PC-3 (cell line): ENCODE measurements around the gene HTR1D. TPM values are rescaled to one million over a fixed set of nuclear protein-coding genes. Genes with fewer than 3 reads are reported as not detected.
"Not testable (repeated sequence)": the region's sequence is repeated elsewhere in the genome, so short reads cannot be mapped to it uniquely, and the experiment has no call there.

Experiments used
- ATAC-seq: fragments of 200-7000 bp; cut with Tn5 transposase; 2 replicates; pipeline ENCODE4 v1.9.1; 2020; ENCODE audit warnings: mild to moderate bottlenecking, moderate library complexity
- BruUV-seq: library from RNA; stranded (reverse); fragments of 400-500 nt; replicated peaks from 2 replicates; lab custom pipeline; 2021; lab: Mats Ljungman, UMichigan
- CTCF ChIA-PET: fragments of 300-600 bp; sonication (Branson Sonifier 250); formaldehyde crosslinking; loops from one replicate; lab custom pipeline; 2022; ENCODE audit warnings: antibody characterized with exemption; lab: Charles Lee
- POLR2A ChIA-PET: fragments of 300-600 bp; sonication (Branson Sonifier 250); formaldehyde crosslinking; loops from one replicate; lab custom pipeline; 2022; ENCODE audit warnings: antibody characterized with exemption; ENCODE audit not compliant: unreplicated experiment; lab: Charles Lee
- DNase-seq: peaks from one replicate; pipeline ENCODE4 v3.0.0-alpha.2; 2015
- H2AFZ ChIP-seq: fragments of 300-600 bp; sonication (generic); 2 replicates; pipeline ENCODE4 v1.6.0; 2016; ENCODE audit warnings: antibody characterized with exemption, low read length
- H3F3A ChIP-seq: fragments of 300-600 bp; sonication (generic); one replicate; pipeline ENCODE4 v1.6.0; 2017; ENCODE audit warnings: antibody characterized with exemption, low read length, control low read depth, mild to moderate bottlenecking; ENCODE audit not compliant: unreplicated experiment
- H3K27ac ChIP-seq: fragments of 300-600 bp; sonication (generic); 2 replicates; pipeline ENCODE4 v1.5.1; 2016; ENCODE audit warnings: mild to moderate bottlenecking, low read length
- H3K27me3 ChIP-seq: fragments of 300-600 bp; sonication (generic); 2 replicates; pipeline ENCODE4 v1.6.1; 2016; ENCODE audit warnings: low read length, mixed read lengths
- H3K36me3 ChIP-seq: fragments of 300-600 bp; sonication (generic); 2 replicates; pipeline ENCODE4 v1.6.1; 2016; ENCODE audit warnings: low read depth, mixed run types, low read length, mixed read lengths
- H3K4me1 ChIP-seq: fragments of 300-600 bp; sonication (generic); 2 replicates; pipeline ENCODE4 v1.5.1; 2016; ENCODE audit warnings: low read length; ENCODE audit not compliant: insufficient read depth
- H3K4me2 ChIP-seq: fragments of 300-600 bp; sonication (generic); 2 replicates; pipeline ENCODE4 v1.6.0; 2016; ENCODE audit warnings: low read length
- H3K4me3 ChIP-seq: fragments of 300-600 bp; sonication (generic); 2 replicates; pipeline ENCODE4 v1.5.1; 2016; ENCODE audit warnings: mild to moderate bottlenecking, low read length, mixed read lengths
- H3K79me2 ChIP-seq: fragments of 300-600 bp; sonication (generic); 2 replicates; pipeline ENCODE4 v1.6.1; 2017; ENCODE audit warnings: low read length, mixed read lengths
- H3K9ac ChIP-seq: fragments of 300-600 bp; sonication (generic); 2 replicates; pipeline ENCODE4 v1.6.0; 2016; ENCODE audit warnings: mild to moderate bottlenecking, low read length
- H3K9me2 ChIP-seq: fragments of 300-600 bp; sonication (generic); replicated peaks from 2 replicates; pipeline ENCODE4 v1.6.1; 2016; ENCODE audit warnings: mixed run types, low read length, mixed read lengths
- H3K9me3 ChIP-seq: fragments of 300-600 bp; sonication (generic); 2 replicates; pipeline ENCODE4 v1.6.1; 2016; ENCODE audit warnings: low read length, mixed read lengths
- H4K20me1 ChIP-seq: fragments of 300-600 bp; sonication (generic); 2 replicates; pipeline ENCODE4 v1.6.1; 2016; ENCODE audit warnings: low read length, mixed read lengths
- EZH2 ChIP-seq: fragments of 300-600 bp; sonication (generic); IDR thresholded peaks from one replicate; pipeline ENCODE4 v1.6.1; 2017; ENCODE audit warnings: antibody characterized with exemption, mild to moderate bottlenecking, low read length; ENCODE audit not compliant: unreplicated experiment
- EZH2phosphoT487 ChIP-seq: fragments of 300-600 bp; sonication (generic); IDR thresholded peaks from 2 replicates; pipeline ENCODE4 v1.6.1; 2018; ENCODE audit warnings: mild to moderate bottlenecking, antibody characterized with exemption, low read length, borderline replicate concordance
- intact Hi-C: fragments of 100-400 bp; cut with micrococcal nuclease; formaldehyde crosslinking; loops from 2 replicates; pipeline ENCODE4 v1.9.0; 2023
- total RNA-seq: library from RNA; depleted of rRNA; stranded (reverse); fragments of >200 nt; gene quantifications from 2 replicates; pipeline ENCODE4 v1.2.3, GENCODE V29; 2014
- TF ChIP-seq, protein P1 (sequence below): fragments of 300-600 bp; sonication (generic); conservative IDR thresholded peaks from 2 replicates; pipeline ENCODE4 v1.5.1; 2017; ENCODE audit warnings: antibody characterized with exemption, low read depth, mild to moderate bottlenecking, low read length

The HTR1D gene
- total RNA-seq, 1 experiment from 2014 or later = 1.3 TPM

GRCh38 chr1:23210351-23210785 lies 6.9 kb downstream of the HTR1D start:
- Histone ChIP-seq H3K36me3 (no peaks in the 10 kb centered on the region), H3K9me3 (no peaks in the 10 kb centered on the region), H2AFZ (no peak overlapping the region), H3K79me2 (no peaks in the 10 kb centered on the region), H3K4me2 (no peak overlapping the region), H4K20me1 (no peaks in the 10 kb centered on the region), H3K27me3 (no peaks in the 10 kb centered on the region), H3K9ac (no peak overlapping the region), H3K4me1 (peaks cover 23% of the 10 kb centered on the region), H3K9me2 (no peaks in the 10 kb centered on the region), H3K27ac (no peak overlapping the region), H3K4me3 (no peak overlapping the region), H3F3A (no peaks in the 10 kb centered on the region)
- no peak for TF ChIP-seq EZH2phosphoT487
- TF ChIP-seq, protein P1, sequence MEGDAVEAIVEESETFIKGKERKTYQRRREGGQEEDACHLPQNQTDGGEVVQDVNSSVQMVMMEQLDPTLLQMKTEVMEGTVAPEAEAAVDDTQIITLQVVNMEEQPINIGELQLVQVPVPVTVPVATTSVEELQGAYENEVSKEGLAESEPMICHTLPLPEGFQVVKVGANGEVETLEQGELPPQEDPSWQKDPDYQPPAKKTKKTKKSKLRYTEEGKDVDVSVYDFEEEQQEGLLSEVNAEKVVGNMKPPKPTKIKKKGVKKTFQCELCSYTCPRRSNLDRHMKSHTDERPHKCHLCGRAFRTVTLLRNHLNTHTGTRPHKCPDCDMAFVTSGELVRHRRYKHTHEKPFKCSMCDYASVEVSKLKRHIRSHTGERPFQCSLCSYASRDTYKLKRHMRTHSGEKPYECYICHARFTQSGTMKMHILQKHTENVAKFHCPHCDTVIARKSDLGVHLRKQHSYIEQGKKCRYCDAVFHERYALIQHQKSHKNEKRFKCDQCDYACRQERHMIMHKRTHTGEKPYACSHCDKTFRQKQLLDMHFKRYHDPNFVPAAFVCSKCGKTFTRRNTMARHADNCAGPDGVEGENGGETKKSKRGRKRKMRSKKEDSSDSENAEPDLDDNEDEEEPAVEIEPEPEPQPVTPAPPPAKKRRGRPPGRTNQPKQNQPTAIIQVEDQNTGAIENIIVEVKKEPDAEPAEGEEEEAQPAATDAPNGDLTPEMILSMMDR = peak; percentile 58; the same call in 1 of the 2 replicates
- no peak for TF ChIP-seq EZH2
- ChIA-PET CTCF (no interaction called here), POLR2A (no interaction called here)
- BruUV-seq = no TSS peak
- intact Hi-C loops = no loop called here
- peak; percentile 52 for DNase-seq
- peak; percentile 66 for ATAC-seq

DNA sequence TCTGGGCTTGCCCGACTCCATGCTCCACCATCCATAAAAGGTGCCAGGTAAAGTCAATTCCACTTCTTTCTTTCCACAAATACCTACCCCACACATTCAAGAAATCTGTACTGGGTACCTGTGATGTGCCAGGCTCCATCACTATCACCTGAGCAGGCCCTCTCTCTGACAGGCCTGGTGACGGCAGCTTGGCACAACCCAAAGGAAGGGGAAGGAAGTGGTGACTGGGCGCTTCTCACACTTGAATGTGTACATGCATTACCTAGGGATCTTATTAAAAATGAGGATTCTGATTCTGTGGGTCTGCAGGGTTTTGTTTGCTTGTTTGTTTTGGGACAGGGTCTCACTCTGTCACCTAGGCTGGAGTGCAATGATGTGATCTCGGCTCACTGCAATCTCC lies 7.5 kb downstream of the HTR1D start:
- H3K27ac ChIP-seq = no peak overlapping the region

GRCh38 chr1:23208527-23208926 lies 8.8 kb downstream of the HTR1D start:
- Histone ChIP-seq H3K79me2 (no peaks in the 10 kb centered on the region), H3K36me3 (no peaks in the 10 kb centered on the region), H3K4me2 (no peak overlapping the region), H3K9ac (no peak overlapping the region), H3K9me2 (no peaks in the 10 kb centered on the region), H3K27ac (no peak overlapping the region), H3K27me3 (no peaks in the 10 kb centered on the region), H2AFZ (no peak overlapping the region), H3F3A (no peaks in the 10 kb centered on the region), H3K4me3 (no peak overlapping the region), H3K4me1 (peaks cover 18% of the 10 kb centered on the region), H4K20me1 (no peaks in the 10 kb centered on the region), H3K9me3 (no peaks in the 10 kb centered on the region)
- BruUV-seq = no TSS peak
- CTCF ChIA-PET = no interaction called here
- POLR2A ChIA-PET = no interaction called here
- TF ChIP-seq EZH2 (no peak), EZH2phosphoT487 (no peak)
- TF ChIP-seq, protein P1 = no peak
- DNase-seq (no peak), ATAC-seq (no peak)
- intact Hi-C loops = no loop called here

More for the DNA sequence above, 7.5 kb downstream of the HTR1D start:
- ChIA-PET POLR2A (no interaction called here), CTCF (no interaction called here)
- Histone ChIP-seq H3K4me1 (peaks cover 22% of the 10 kb centered on the region), H3K79me2 (no peaks in the 10 kb centered on the region), H3F3A (no peaks in the 10 kb centered on the region), H4K20me1 (no peaks in the 10 kb centered on the region), H3K4me2 (no peak overlapping the region), H3K4me3 (no peak overlapping the region), H2AFZ (no peak overlapping the region), H3K9me2 (no peaks in the 10 kb centered on the region), H3K27me3 (no peaks in the 10 kb centered on the region), H3K9ac (no peak overlapping the region), H3K36me3 (no peaks in the 10 kb centered on the region), H3K9me3 (no peaks in the 10 kb centered on the region)
- BruUV-seq = no TSS peak
- TF ChIP-seq EZH2 (no peak), EZH2phosphoT487 (no peak)
- TF ChIP-seq, protein P1 = no peak
- DNase-seq (no peak), ATAC-seq (no peak)
- intact Hi-C loops = no loop called here

DNA sequence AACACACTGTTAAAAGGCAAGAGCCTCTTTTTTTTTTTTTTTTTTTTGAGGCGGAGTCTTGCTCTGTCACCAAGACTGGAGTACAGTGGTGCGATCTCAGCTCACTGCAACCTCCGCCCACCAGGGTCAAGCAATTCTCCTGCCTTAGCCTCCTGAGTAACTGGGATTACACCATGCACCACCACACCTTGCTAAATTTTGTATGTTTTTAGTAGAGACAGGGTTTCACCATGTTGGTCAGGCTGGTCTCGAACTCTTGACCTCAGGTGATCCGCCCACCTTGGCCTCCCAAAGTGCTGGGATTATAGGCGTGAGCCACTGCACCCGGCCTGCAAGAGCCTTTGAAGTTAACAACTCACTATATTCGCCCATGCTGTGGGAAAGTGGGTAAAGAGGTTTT lies 9.6 kb downstream of the HTR1D start:
- H3K36me3 ChIP-seq, H3K9me2 ChIP-seq, DNase-seq, ATAC-seq, H3K27me3 ChIP-seq, POLR2A ChIA-PET, H3K27ac ChIP-seq, BruUV-seq, H3K9ac ChIP-seq, intact Hi-C loops, H4K20me1 ChIP-seq, H3K4me2 ChIP-seq, H2AFZ ChIP-seq, H3F3A ChIP-seq, CTCF ChIA-PET, H3K79me2 ChIP-seq, H3K9me3 ChIP-seq, H3K4me3 ChIP-seq: not testable (repeated sequence)
- H3K4me1 ChIP-seq = peaks cover 20% of the 10 kb centered on the region
